ENCODE measurements around the gene LMNB1. TPM values are rescaled to one million over a fixed set of nuclear protein-coding genes. Genes with fewer than 3 reads are reported as not detected.
A peak's percentile ranks its signal among the peaks of the same experiment; 100 is the strongest.
"Not testable (repeated sequence)": the region's sequence is repeated elsewhere in the genome, so short reads cannot be mapped to it uniquely, and the experiment has no call there.

The LMNB1 gene
- total RNA-seq, 4 donors from 2014 or later = 1.4 to 17.7 (median 2.4) TPM

- Histone ChIP-seq H3K9me3 (no peaks in the 10 kb centered on the region), H3K4me1 (no peaks in the 10 kb centered on the region), H3K36me3 (no peaks in the 10 kb centered on the region), H3K27ac (replicated peaks in 1 of 4) (no peak overlapping the region), H3K4me3 (no peak overlapping the region), H3K27me3 (no peaks in the 10 kb centered on the region)
- no peak for TF ChIP-seq POLR2AphosphoS5 (IDR thresholded peaks at IDR 0.05)
- no peak for TF ChIP-seq EP300 (IDR thresholded peaks at IDR 0.05)
- no peak for TF ChIP-seq CTCF (IDR thresholded peaks at IDR 0.05)
- 81% methylated on average over 1 of the region's 1 CpG for WGBS
- intact Hi-C loops (cut with DNase I) = no loop called here
- no peak for DNase-seq (ENCODE audit: extremely low spot score)
Observed at GRCh38 chr5:126769703-126770102, 7.2 kb upstream of the LMNB1 start.

GRCh38 chr5:126773536-126773935, 3.4 kb upstream of the LMNB1 start:
- 87% methylated on average over 13 of the region's 13 CpGs for WGBS
- H3K36me3 ChIP-seq; intact Hi-C loops (cut with DNase I): not testable (repeated sequence)

GRCh38 chr5:126774595-126774994, 2.3 kb upstream of the LMNB1 start:
- 94% methylated on average over 14 of the region's 14 CpGs for WGBS
- DNase-seq (ENCODE audit: extremely low spot score); H3K27ac ChIP-seq (replicated peaks in 1 of 4); intact Hi-C loops (cut with DNase I); H3K4me3 ChIP-seq; H3K27me3 ChIP-seq; H3K9me3 ChIP-seq; H3K36me3 ChIP-seq: not testable (repeated sequence)
- peaks cover 13 to 21% (median 20%) of the 10 kb centered on the region in 4 donors for H3K4me1 ChIP-seq

More at GRCh38 chr5:126773536-126773935, 3.4 kb upstream of the LMNB1 start:
- H3K27me3 ChIP-seq; H3K9me3 ChIP-seq; DNase-seq (ENCODE audit: extremely low spot score); H3K4me3 ChIP-seq; H3K27ac ChIP-seq (replicated peaks in 1 of 4): not testable (repeated sequence)
- peaks cover 9 to 14% (median 13%) of the 10 kb centered on the region in 4 donors for H3K4me1 ChIP-seq

- intact Hi-C loops (cut with DNase I) = no loop called here
Observed at GRCh38 chr5:126777257-126777974, 480 bp downstream of the LMNB1 start.

GRCh38 chr5:126777975-126778674, 1.2 kb downstream of the LMNB1 start:
- TF ChIP-seq POLR2AphosphoS5 (IDR thresholded peaks at IDR 0.05) (peak; percentile 45 to 76), CTCF (IDR thresholded peaks at IDR 0.05) (no peak)
- intact Hi-C loops (cut with DNase I) = no loop called here
- Histone ChIP-seq H3K27ac (replicated peaks in 1 of 4) (peak overlapping the region; percentile 89 to 94 (median 90)), H3K4me3 (peak overlapping the region; percentile 76 to 89 (median 80)), H3K9me3 (no peaks in the 10 kb centered on the region), H3K27me3 (no peaks in the 10 kb centered on the region), H3K36me3 (no peaks in the 10 kb centered on the region), H3K4me1 (peaks cover 13 to 26% (median 20%) of the 10 kb centered on the region in 4 donors)
- peak; percentile 95 for DNase-seq (ENCODE audit: extremely low spot score)
- WGBS = 0% methylated on average over 10 of the region's 66 CpGs

More at GRCh38 chr5:126777257-126777974, 480 bp downstream of the LMNB1 start:
- H3K27ac ChIP-seq (replicated peaks in 1 of 4) = peak overlapping the region; percentile 89 to 94 (median 90)
- H3K36me3 ChIP-seq = no peaks in the 10 kb centered on the region
- no peaks in the 10 kb centered on the region for H3K27me3 ChIP-seq
- TF ChIP-seq CTCF (IDR thresholded peaks at IDR 0.05) (no peak), POLR2AphosphoS5 (IDR thresholded peaks at IDR 0.05) (no peak), EP300 (IDR thresholded peaks at IDR 0.05) (no peak), POLR2A (IDR thresholded peaks at IDR 0.05; ENCODE audit: low read depth) (no peak)
- H3K4me1 ChIP-seq = peaks cover 13 to 26% (median 20%) of the 10 kb centered on the region in 4 donors
- no peaks in the 10 kb centered on the region for H3K9me3 ChIP-seq
- H3K4me3 ChIP-seq = peak overlapping the region; percentile 76 to 89 (median 80)
- no peak for DNase-seq (ENCODE audit: extremely low spot score)
- WGBS = 0% methylated on average over 14 of the region's 93 CpGs
